Spinal cord (tissue), 10 donors: ENCODE data around the gene DVL2. TPM values are rescaled to one million over a fixed set of nuclear protein-coding genes. Genes with fewer than 3 reads are reported as not detected.
A peak's percentile ranks its signal among the peaks of the same experiment; 100 is the strongest.

Source experiments
- DNase-seq, 6 donors: peaks; one replicate each; pipeline versions ENCODE4 v3.0.0 to v3.0.0-alpha.2; 2013 to 2015; ENCODE audit warnings: low spot score in 6 of 6, low read depth in 4 of 6
- H3K27ac ChIP-seq: one replicate; pipeline ENCODE4 v1.5.1; 2013; ENCODE audit warnings: low read depth, low read length, control low read depth
- H3K27me3 ChIP-seq: one replicate; pipeline ENCODE4 v1.6.1; 2013; ENCODE audit warnings: low read length; ENCODE audit not compliant: control insufficient read depth, insufficient read depth
- H3K36me3 ChIP-seq: one replicate; pipeline ENCODE4 v1.6.1; 2013; ENCODE audit warnings: low read length; ENCODE audit not compliant: control insufficient read depth, insufficient read depth
- H3K4me1 ChIP-seq: one replicate; pipeline ENCODE4 v1.6.1; 2013; ENCODE audit warnings: low read length; ENCODE audit not compliant: control insufficient read depth, insufficient read depth
- H3K4me3 ChIP-seq: one replicate; pipeline ENCODE4 v1.5.1; 2013; ENCODE audit warnings: low read depth, low read length, control low read depth
- H3K9me3 ChIP-seq: one replicate; pipeline ENCODE4 v1.6.1; 2013; ENCODE audit warnings: low read length; ENCODE audit not compliant: control insufficient read depth, insufficient read depth
- WGBS: methylation state at CpG from one replicate; pipeline ENCODE4 v1.1.5; 2013; ENCODE audit warnings: missing lambda C conversion rate; ENCODE audit not compliant: insufficient coverage; 5-methylcytosine and 5-hydroxymethylcytosine counted together
- polyA plus RNA-seq, 2 donors: library from polyadenylated mRNA; unstranded; fragments of 120-200 nt; gene quantifications; one replicate each; pipeline ENCODE4 v1.2.1, GENCODE V29; 2013; ENCODE audit not compliant: insufficient read length in 2 of 2
- total RNA-seq, 2 donors: library from RNA; depleted of rRNA in 1 of 2; stranded (reverse); fragments of 120-200 nt in 1 of 2; fragments of >200 nt in 1 of 2; gene quantifications; one replicate each; pipeline versions ENCODE4 v1.2.3 to v1.2.4, GENCODE V29; 2013 to 2014
- donor health status: healthy.

DVL2 gene
- total and polyA plus RNA-seq, 4 donors = 31.7 to 59.7 (median 47.2) TPM

- DNase-seq = peak; percentile 91 to 99 (median 93)
- Histone ChIP-seq H3K27me3 (no peaks in the 10 kb centered on the region), H3K9me3 (no peaks in the 10 kb centered on the region), H3K27ac (peak overlapping the region; percentile 92), H3K4me1 (peaks cover 56% of the 10 kb centered on the region), H3K4me3 (peak overlapping the region; percentile 71), H3K36me3 (peaks cover 57% of the 10 kb centered on the region)
- under 1% methylated on average over 31 of the region's 34 CpGs for WGBS
Measured at GRCh38 chr17:7204828-7205461, 29.4 kb downstream of the DVL2 start.

DNA sequence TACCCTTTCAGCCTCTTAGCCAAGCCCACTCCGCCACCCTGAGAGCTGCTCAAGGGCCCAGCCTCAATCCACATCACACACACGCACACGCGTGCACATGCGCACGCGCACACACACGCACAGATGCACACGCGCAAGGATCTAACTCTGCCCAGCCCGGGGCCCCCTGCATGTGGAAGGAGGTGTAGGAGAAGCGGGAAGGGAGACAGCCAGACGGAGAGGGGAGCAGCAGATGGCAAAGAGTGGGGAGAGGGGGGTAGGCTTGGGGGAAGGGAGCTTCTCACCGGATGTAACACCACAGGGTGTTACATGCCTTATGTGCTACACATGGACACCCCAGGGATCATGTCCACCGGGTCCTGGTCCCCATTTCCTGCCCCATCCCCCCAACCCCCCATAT, 30.0 kb downstream of the DVL2 start:
- 29% methylated on average over 11 of the region's 15 CpGs for WGBS
- peak in 2 of 6 donors; percentile 89 to 92 for DNase-seq
- Histone ChIP-seq H3K4me1 (peaks cover 55% of the 10 kb centered on the region), H3K27ac (peak overlapping the region; percentile 92), H3K27me3 (no peaks in the 10 kb centered on the region), H3K36me3 (peaks cover 58% of the 10 kb centered on the region), H3K9me3 (no peaks in the 10 kb centered on the region), H3K4me3 (peak overlapping the region; percentile 71)

DNA sequence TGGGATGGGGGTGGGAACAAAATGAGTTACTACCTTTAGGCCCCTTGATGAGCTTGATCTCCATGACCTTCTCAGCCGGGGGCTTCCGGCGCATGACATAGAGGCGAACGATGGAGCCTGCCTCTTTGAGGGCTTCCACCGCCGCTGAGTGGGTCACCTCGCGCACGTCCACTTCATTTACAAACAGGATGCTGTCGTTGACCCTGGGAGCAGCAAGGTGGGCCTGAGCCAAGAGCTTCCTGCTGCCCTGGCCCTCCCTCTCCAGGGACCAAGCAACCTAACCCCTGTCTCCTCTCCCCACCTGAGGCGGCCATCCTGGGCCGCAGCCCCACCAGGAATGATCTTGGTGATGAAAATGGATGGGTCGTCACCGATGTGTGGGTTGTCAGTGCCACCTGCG, 30.9 kb downstream of the DVL2 start:
- Histone ChIP-seq H3K4me1 (peaks cover 46% of the 10 kb centered on the region), H3K36me3 (peaks cover 64% of the 10 kb centered on the region), H3K9me3 (no peaks in the 10 kb centered on the region), H3K4me3 (no peak overlapping the region), H3K27ac (no peak overlapping the region), H3K27me3 (no peaks in the 10 kb centered on the region)
- DNase-seq = no peak
- whole genome bisulfite sequencing = 95% methylated on average over 14 of the region's 16 CpGs

DNA sequence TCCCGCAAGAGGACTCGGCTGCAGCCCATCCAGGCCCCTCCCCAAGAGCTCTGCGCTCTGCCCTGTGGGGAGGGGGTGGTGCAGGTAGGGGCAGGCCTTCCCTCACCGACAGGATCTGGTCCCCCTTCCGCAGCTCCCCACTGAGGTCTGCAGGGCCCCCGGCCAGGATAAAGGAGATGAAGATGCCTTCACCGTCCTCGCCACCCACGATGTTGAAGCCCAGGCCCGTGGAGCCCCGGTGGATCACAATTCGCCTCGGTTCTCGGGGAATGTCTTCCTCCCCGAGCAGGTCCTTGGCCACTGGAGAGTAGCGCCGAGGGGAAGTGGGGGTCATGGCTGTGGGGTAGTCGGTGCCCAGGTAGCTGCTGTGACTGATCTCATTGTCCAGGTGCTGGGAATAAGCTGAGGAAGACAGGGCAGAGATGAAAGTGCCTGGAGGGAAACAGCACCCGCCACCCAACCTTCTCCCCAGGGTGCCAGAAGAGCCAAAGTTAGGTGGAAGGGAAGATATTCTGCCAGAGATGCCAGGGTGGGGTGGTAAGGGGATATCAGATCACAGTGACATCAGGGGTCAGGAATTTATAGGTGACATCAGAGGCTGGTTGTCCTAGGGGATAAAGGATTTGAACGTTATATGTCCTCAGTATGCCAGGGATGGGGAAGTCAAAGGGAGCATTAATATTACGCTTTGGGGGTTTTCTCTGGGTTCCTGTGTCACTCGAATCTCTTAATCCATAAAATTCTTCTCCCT, 37.5 kb downstream of the DVL2 start:
- Histone ChIP-seq H3K27me3 (no peaks in the 10 kb centered on the region), H3K9me3 (no peaks in the 10 kb centered on the region), H3K36me3 (peaks cover 83% of the 10 kb centered on the region), H3K27ac (no peak overlapping the region), H3K4me3 (no peak overlapping the region), H3K4me1 (no peaks in the 10 kb centered on the region)
- no peak for DNase-seq
- 96% methylated on average over 14 of the region's 22 CpGs for WGBS

- no peaks in the 10 kb centered on the region for H3K27me3 ChIP-seq
- no peaks in the 10 kb centered on the region for H3K4me1 ChIP-seq
- no peaks in the 10 kb centered on the region for H3K9me3 ChIP-seq
- 95% methylated on average over 11 of the region's 12 CpGs for WGBS
- H3K4me3 ChIP-seq = no peak overlapping the region
- peaks cover 85% of the 10 kb centered on the region for H3K36me3 ChIP-seq
- DNase-seq = no peak
- H3K27ac ChIP-seq = no peak overlapping the region
Measured at GRCh38 chr17:7195971-7196370, 38.3 kb downstream of the DVL2 start.

- H3K36me3 ChIP-seq = peaks cover 82% of the 10 kb centered on the region
Measured at GRCh38 chr17:7192271-7192937, 41.9 kb downstream of the DVL2 start.

GRCh38 chr17:7191571-7192270, 42.6 kb downstream of the DVL2 start:
- no peaks in the 10 kb centered on the region for H3K27me3 ChIP-seq
- no peak overlapping the region for H3K4me3 ChIP-seq
- H3K36me3 ChIP-seq = peaks cover 80% of the 10 kb centered on the region
- peak in 2 of 6 donors; percentile 76 to 78 for DNase-seq
- no peaks in the 10 kb centered on the region for H3K9me3 ChIP-seq
- 68% methylated on average over 21 of the region's 26 CpGs for WGBS
- H3K27ac ChIP-seq = no peak overlapping the region
- H3K4me1 ChIP-seq = no peaks in the 10 kb centered on the region

More at GRCh38 chr17:7192271-7192937, 41.9 kb downstream of the DVL2 start:
- H3K4me3 ChIP-seq = no peak overlapping the region
- H3K9me3 ChIP-seq = no peaks in the 10 kb centered on the region
- no peaks in the 10 kb centered on the region for H3K27me3 ChIP-seq
- no peaks in the 10 kb centered on the region for H3K4me1 ChIP-seq
- H3K27ac ChIP-seq = no peak overlapping the region
- 73% methylated on average over 12 of the region's 12 CpGs for WGBS
- DNase-seq = peak in 1 of 6 donors; percentile 76

GRCh38 chr17:7191069-7191468, 43.2 kb downstream of the DVL2 start:
- Histone ChIP-seq H3K27ac (no peak overlapping the region), H3K4me3 (no peak overlapping the region), H3K4me1 (no peaks in the 10 kb centered on the region), H3K9me3 (no peaks in the 10 kb centered on the region), H3K27me3 (no peaks in the 10 kb centered on the region), H3K36me3 (peaks cover 79% of the 10 kb centered on the region)
- 96% methylated on average over 10 of the region's 12 CpGs for WGBS
- DNase-seq = no peak

DNA sequence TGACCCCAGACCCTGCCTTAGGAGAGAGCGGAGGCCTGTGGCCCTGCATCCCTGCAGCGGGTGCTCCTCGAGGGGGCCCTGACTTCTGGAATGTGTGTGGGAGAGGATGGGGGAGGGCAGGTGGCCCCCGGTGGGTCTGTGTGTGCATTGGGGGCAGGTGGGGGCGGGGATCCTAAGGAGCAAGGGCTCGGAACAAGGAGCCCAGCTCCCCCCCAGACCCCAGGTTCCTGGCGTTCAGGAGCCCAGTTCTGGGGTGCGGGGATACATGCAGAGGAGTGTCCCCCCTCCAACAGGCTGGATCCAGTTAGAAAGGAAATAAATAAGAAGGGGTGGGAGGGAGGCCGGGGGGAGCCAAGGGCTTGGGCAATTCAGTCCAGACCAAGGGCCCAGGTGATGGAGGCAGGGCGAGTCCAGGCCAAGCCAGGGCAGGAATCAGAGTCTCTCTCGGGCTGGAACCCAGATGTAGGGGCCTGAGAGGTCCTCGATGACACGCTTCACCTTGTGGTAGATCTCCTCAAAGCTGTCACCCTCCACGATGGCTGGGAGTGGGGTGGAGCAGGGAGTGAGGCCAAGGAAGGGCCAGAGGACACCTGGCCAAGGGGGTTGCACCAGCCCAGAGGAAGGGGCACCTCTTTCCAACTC, 43.9 kb downstream of the DVL2 start:
- Histone ChIP-seq H3K27me3 (no peaks in the 10 kb centered on the region), H3K36me3 (peaks cover 75% of the 10 kb centered on the region), H3K27ac (no peak overlapping the region), H3K4me3 (no peak overlapping the region), H3K9me3 (no peaks in the 10 kb centered on the region), H3K4me1 (no peaks in the 10 kb centered on the region)
- WGBS = 91% methylated on average over 9 of the region's 14 CpGs
- DNase-seq = no peak
